HUES64 (cell line): ENCODE results near the gene TXNL1. TPM values are rescaled to one million over a fixed set of nuclear protein-coding genes. Genes with fewer than 3 reads are reported as not detected.

ENCODE experiments used
- H3K27ac ChIP-seq: 2 replicates; pipeline ENCODE4 v1.7.0; 2013; ENCODE audit warnings: low read depth, low read length, inconsistent platforms
- H3K27me3 ChIP-seq: 2 replicates; pipeline ENCODE4 v1.6.1; 2013; ENCODE audit warnings: mild to moderate bottlenecking, low read length; ENCODE audit not compliant: insufficient read depth
- H3K36me3 ChIP-seq: 2 replicates; pipeline ENCODE4 v1.6.1; 2013; ENCODE audit warnings: mild to moderate bottlenecking, low read length; ENCODE audit not compliant: insufficient read depth
- H3K4me1 ChIP-seq: 2 replicates; pipeline ENCODE4 v1.6.1; 2013; ENCODE audit warnings: mild to moderate bottlenecking, low read length, moderate library complexity; ENCODE audit not compliant: insufficient read depth
- H3K4me3 ChIP-seq: 2 replicates; pipeline ENCODE4 v1.5.1; 2013; ENCODE audit warnings: mild to moderate bottlenecking, low read length, moderate library complexity
- H3K9ac ChIP-seq: 2 replicates; pipeline ENCODE4 v1.6.1; 2013; ENCODE audit warnings: mild to moderate bottlenecking, low read depth, low read length
- H3K9me3 ChIP-seq: 2 replicates; pipeline ENCODE4 v1.6.1; 2013; ENCODE audit warnings: low read depth, low read length; ENCODE audit not compliant: insufficient read depth
- WGBS: fragments of 150-250, 120-280 bp; methylation state at CpG from one replicate; pipeline ENCODE4 v1.1.7; 2013; ENCODE audit warnings: missing lambda C conversion rate; 5-methylcytosine and 5-hydroxymethylcytosine counted together
- polyA plus RNA-seq, 2 experiments: library from polyadenylated mRNA; stranded (reverse); fragments of 50-300 nt; gene quantifications; one replicate each; pipeline ENCODE4 v1.2.3, GENCODE V29; 2013

Gene TXNL1
- 92.2 TPM for polyA plus RNA-seq (2013, experiment 1 of 2)
- 105 TPM for polyA plus RNA-seq (2013, experiment 2 of 2)

GRCh38 chr18:56638232-56639103 is at the start of gene TXNL1:
Gene TXNL1 (minus strand): TSS chr18:56638592. CDS start chr18:56638440, 152 bp downstream.
- Histone ChIP-seq H3K27me3 (no peaks in the 10 kb centered on the region), H3K9ac (peak within 1 kb of the TSS; percentile 99), H3K4me1 (peaks cover 12% of the 10 kb centered on the region), H3K36me3 (peaks cover 13% of the 10 kb centered on the region), H3K4me3 (peak within 1 kb of the TSS; percentile 100), H3K27ac (peak within 1 kb of the TSS; percentile 97), H3K9me3 (no peaks in the 10 kb centered on the region)
- 5% methylated on average over 64 of the region's 64 CpGs for WGBS

GRCh38 chr18:56684277-56684676 is 45.9 kb upstream of the TXNL1 start:
- Histone ChIP-seq H3K36me3 (0 out of 2 replicates have a peak, but pooled peaks cover 3% of the 10 kb centered on the region), H3K4me1 (no peaks in the 10 kb centered on the region), H3K27me3 (no peaks in the 10 kb centered on the region), H3K9ac (no peak overlapping the region), H3K4me3 (no peak overlapping the region), H3K27ac (no peak overlapping the region), H3K9me3 (no peaks in the 10 kb centered on the region)
- 97% methylated on average over 3 of the region's 3 CpGs for WGBS

DNA sequence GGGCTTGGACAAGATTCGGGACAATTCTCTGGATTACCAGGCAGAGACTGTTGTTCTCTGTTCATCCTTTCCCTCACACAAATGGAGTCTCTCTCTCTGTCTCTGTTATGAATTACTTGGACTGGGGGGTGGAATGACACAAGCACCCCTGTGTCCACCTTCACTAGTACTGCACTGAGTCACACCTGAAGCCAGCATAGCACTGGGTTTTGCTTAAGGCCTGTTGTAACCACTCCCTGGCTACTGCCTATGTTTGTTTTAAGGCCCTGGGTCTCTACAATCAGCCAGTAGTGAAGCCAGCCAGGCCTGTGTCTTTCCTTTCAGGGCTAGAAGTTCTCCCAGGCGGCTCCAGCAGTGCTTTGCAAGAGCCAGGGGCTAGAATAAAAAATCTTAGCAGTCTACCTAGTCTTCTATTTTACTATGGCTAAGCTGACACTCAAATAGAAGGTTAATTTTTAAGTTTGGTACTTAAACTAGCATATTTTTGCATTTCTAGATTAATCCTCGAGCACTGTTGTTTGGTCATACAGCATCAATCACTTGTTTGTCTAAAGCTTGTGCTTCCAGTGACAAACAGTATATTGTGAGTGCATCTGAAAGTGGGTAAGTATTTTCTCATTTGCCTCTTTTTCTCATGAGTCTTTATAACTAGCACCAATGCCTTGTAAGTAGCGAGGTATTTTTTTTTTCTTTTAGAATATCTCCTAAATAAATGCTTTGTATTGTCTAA is 40.6 kb upstream of the TXNL1 start:
- Histone ChIP-seq H3K27ac (no peak overlapping the region), H3K4me3 (no peak overlapping the region), H3K4me1 (no peaks in the 10 kb centered on the region), H3K36me3 (0 out of 2 replicates have a peak, but pooled peaks cover 3% of the 10 kb centered on the region), H3K27me3 (no peaks in the 10 kb centered on the region), H3K9me3 (no peaks in the 10 kb centered on the region), H3K9ac (no peak overlapping the region)
- 97% methylated on average over 3 of the region's 4 CpGs for WGBS

DNA sequence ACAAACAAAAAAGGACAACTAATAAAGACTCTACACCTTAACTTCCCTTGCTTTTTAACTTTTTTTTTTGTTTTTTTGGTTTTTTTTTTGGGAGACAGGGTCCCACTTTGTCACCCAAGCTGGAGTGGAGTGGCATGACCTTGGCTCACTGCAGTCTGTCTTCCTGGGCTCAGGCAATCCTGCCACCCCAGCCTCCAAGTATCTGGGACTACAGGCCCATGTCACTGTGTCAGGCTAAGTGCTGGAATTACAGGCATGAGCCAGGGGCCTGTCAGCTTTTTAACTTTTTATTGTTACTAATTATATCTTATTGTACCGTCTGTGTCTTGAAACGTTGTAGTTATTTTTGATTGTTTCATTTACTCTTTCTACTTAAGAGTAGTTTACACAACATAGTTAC is 38.2 kb upstream of the TXNL1 start:
- WGBS, result no CpG with 5 or more reads among the region's 2 CpGs
- H3K4me1 ChIP-seq, result no peaks in the 10 kb centered on the region
- no peak overlapping the region for H3K4me3 ChIP-seq
- no peak overlapping the region for H3K27ac ChIP-seq
- no peak overlapping the region for H3K9ac ChIP-seq
- H3K27me3 ChIP-seq, result no peaks in the 10 kb centered on the region
- no peaks in the 10 kb centered on the region for H3K9me3 ChIP-seq
- no peaks in the 10 kb centered on the region for H3K36me3 ChIP-seq

DNA sequence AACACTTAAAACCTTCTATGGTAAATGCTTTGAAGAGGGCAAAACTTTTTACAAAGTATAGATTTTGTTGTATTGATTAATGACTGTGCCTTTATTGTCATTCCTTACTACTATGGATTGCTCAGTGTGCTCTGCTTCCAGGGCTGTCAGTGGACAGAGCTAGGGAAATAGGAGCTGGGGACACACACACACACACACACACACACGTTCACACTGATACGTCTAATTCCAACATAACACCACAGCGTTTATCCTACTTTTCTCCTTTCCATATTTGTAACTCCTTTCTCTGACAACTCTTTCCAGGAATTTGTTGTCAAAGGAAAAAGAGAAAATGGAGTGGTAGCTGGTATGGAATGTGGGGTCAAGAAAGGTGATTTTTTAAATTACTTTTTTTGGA is 34.6 kb upstream of the TXNL1 start:
- no peaks in the 10 kb centered on the region for H3K36me3 ChIP-seq
- H3K4me3 ChIP-seq, result no peak overlapping the region
- H3K9me3 ChIP-seq, result no peaks in the 10 kb centered on the region
- H3K27ac ChIP-seq, result no peak overlapping the region
- H3K27me3 ChIP-seq, result no peaks in the 10 kb centered on the region
- H3K9ac ChIP-seq, result no peak overlapping the region
- WGBS, result 85% methylated on average over 3 of the region's 3 CpGs
- no peaks in the 10 kb centered on the region for H3K4me1 ChIP-seq

- Histone ChIP-seq H3K4me1 (no peaks in the 10 kb centered on the region), H3K9me3 (no peaks in the 10 kb centered on the region), H3K27ac (no peak overlapping the region), H3K9ac (no peak overlapping the region), H3K4me3 (no peak overlapping the region), H3K27me3 (no peaks in the 10 kb centered on the region), H3K36me3 (no peaks in the 10 kb centered on the region)
- 82% methylated on average over 7 of the region's 8 CpGs for WGBS
Measured at GRCh38 chr18:56672391-56672790, 34.0 kb upstream of the TXNL1 start.

- H3K4me3 ChIP-seq, result no peak overlapping the region
- no peaks in the 10 kb centered on the region for H3K36me3 ChIP-seq
- H3K4me1 ChIP-seq, result peaks cover 6% of the 10 kb centered on the region; the same call in 1 of the 2 replicates
- no peaks in the 10 kb centered on the region for H3K9me3 ChIP-seq
- no peak overlapping the region for H3K27ac ChIP-seq
- no peak overlapping the region for H3K9ac ChIP-seq
- no peaks in the 10 kb centered on the region for H3K27me3 ChIP-seq
- 100% methylated on average over 1 of the region's 2 CpGs for WGBS
Measured at GRCh38 chr18:56662902-56663301, 24.5 kb upstream of the TXNL1 start.

DNA sequence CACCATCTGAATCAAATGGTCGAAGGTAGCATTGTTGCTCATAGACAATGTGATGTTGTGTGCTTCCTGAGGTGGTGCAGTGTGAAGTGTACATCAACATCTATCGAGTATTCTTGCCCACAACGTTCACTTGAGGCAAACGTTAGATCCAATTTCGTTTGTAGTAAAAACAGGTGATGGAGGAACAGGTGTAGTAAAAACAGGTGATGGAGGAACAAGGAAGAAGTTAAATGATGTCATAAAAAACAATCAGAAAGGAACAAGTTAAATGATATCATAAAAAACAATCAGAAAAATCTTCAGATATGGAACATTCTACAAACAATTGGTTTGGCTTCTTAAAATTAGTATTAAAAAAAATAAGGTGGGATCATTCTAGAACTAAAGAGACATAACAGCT is 24.1 kb upstream of the TXNL1 start:
- 93% methylated on average over 5 of the region's 5 CpGs for WGBS
- Histone ChIP-seq H3K27ac (no peak overlapping the region), H3K4me3 (no peak overlapping the region)

DNA sequence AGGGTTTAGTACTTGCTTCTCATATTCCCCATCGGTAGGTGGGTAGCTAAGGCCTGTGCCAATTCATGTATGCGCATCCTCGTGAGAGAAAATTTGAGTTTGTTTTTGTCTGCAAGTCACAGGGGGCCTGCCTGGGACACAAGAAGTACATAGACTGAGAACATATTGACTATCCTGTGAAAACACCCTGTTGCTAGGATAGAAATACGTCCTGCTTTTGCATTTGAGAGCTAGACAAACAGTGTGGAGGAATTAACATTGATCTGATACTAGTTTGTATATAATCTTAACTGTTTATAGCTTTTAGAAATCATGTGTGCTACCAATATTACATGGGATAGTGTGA is 23.6 kb upstream of the TXNL1 start:
- Histone ChIP-seq H3K9ac (no peak overlapping the region), H3K36me3 (no peaks in the 10 kb centered on the region), H3K4me1 (peaks cover 6% of the 10 kb centered on the region; the same call in 1 of the 2 replicates), H3K4me3 (no peak overlapping the region), H3K27ac (no peak overlapping the region), H3K27me3 (no peaks in the 10 kb centered on the region), H3K9me3 (no peaks in the 10 kb centered on the region)
- WGBS, result 44% methylated on average over 4 of the region's 4 CpGs

More for the DNA sequence above, 24.1 kb upstream of the TXNL1 start:
- H3K4me1 ChIP-seq, result peaks cover 6% of the 10 kb centered on the region; the same call in 1 of the 2 replicates
- H3K27me3 ChIP-seq, result no peaks in the 10 kb centered on the region
- no peaks in the 10 kb centered on the region for H3K36me3 ChIP-seq
- H3K9ac ChIP-seq, result no peak overlapping the region
- no peaks in the 10 kb centered on the region for H3K9me3 ChIP-seq

- H3K9me3 ChIP-seq, result no peaks in the 10 kb centered on the region
- 43% methylated on average over 2 of the region's 2 CpGs for WGBS
- no peaks in the 10 kb centered on the region for H3K27me3 ChIP-seq
- no peak overlapping the region for H3K4me3 ChIP-seq
- no peak overlapping the region for H3K9ac ChIP-seq
- no peaks in the 10 kb centered on the region for H3K36me3 ChIP-seq
- peaks cover 6% of the 10 kb centered on the region; the same call in 1 of the 2 replicates for H3K4me1 ChIP-seq
- no peak overlapping the region for H3K27ac ChIP-seq
Measured at GRCh38 chr18:56661360-56662062, 23.1 kb upstream of the TXNL1 start.

- Histone ChIP-seq H3K4me1 (peaks cover 6% of the 10 kb centered on the region; the same call in 1 of the 2 replicates), H3K27ac (no peak overlapping the region), H3K9ac (no peak overlapping the region), H3K9me3 (no peaks in the 10 kb centered on the region), H3K27me3 (no peaks in the 10 kb centered on the region), H3K36me3 (no peaks in the 10 kb centered on the region), H3K4me3 (no peak overlapping the region)
- 93% methylated on average over 1 of the region's 1 CpG for WGBS
Measured at GRCh38 chr18:56660655-56661054, 22.3 kb upstream of the TXNL1 start.
